Activated CD8-positive, alpha-beta memory T cell treated with anti-CD3 and anti-CD28 coated beads, Interleukin-2, amount 10 ng/mL, durations not matched to agents 7 days and 5 days (primary cell): Measurements from ENCODE around the gene SMIM34. TPM values are rescaled to one million over a fixed set of nuclear protein-coding genes. Genes with fewer than 3 reads are reported as not detected.
"Not testable (repeated sequence)": the region's sequence is repeated elsewhere in the genome, so short reads cannot be mapped to it uniquely, and the experiment has no call there.

Source experiments
- ATAC-seq: fragments of 150-1000 bp; cut with Tn5 transposase; one replicate; pipeline ENCODE4 v1.10.0; 2021; ENCODE audit warnings: moderate library complexity
- CTCF ChIA-PET: fragments of 350-600 bp; sonication (Branson Sonifier 250); formaldehyde crosslinking; loops from one replicate; lab custom pipeline; 2021; ENCODE audit warnings: antibody characterized with exemption; lab: Charles Lee
- DNase-seq: peaks from one replicate; pipeline ENCODE4 v3.0.0-alpha.2; 2020
- H3K27ac Mint-ChIP-seq: one replicate; pipeline ENCODE4 v1.8.0; 2021; ENCODE audit warnings: mild to moderate bottlenecking, mixed read lengths
- H3K27me3 Mint-ChIP-seq: one replicate; pipeline ENCODE4 v1.8.0; 2021; ENCODE audit warnings: mixed read lengths
- H3K36me3 Mint-ChIP-seq: one replicate; pipeline ENCODE4 v1.8.0; 2021; ENCODE audit warnings: mild to moderate bottlenecking, mixed read lengths
- H3K4me1 Mint-ChIP-seq: one replicate; pipeline ENCODE4 v1.8.0; 2021; ENCODE audit warnings: mixed read lengths
- H3K4me3 Mint-ChIP-seq: one replicate; pipeline ENCODE4 v1.8.0; 2021; ENCODE audit warnings: mild to moderate bottlenecking, moderate library complexity, mixed read lengths
- H3K9me3 Mint-ChIP-seq: one replicate; pipeline ENCODE4 v1.8.0; 2022; ENCODE audit warnings: low read depth, mixed read lengths
- total RNA-seq, 2 experiments: library from RNA; stranded (reverse); gene quantifications; one replicate each; pipeline ENCODE4 v1.2.3, GENCODE V29; 2021

Gene SMIM34
- total RNA-seq, 2 experiments from 2014 or later, result not detected

GRCh38 chr21:34405686-34406085 lies 18.1 kb downstream of the SMIM34 start:
- CTCF ChIA-PET, H3K4me3 Mint-ChIP-seq, H3K9me3 Mint-ChIP-seq, DNase-seq, H3K27ac Mint-ChIP-seq, H3K36me3 Mint-ChIP-seq, ATAC-seq, H3K27me3 Mint-ChIP-seq, H3K4me1 Mint-ChIP-seq: not testable (repeated sequence)

- H3K36me3 Mint-ChIP-seq, H3K9me3 Mint-ChIP-seq, DNase-seq, H3K27me3 Mint-ChIP-seq, ATAC-seq, H3K27ac Mint-ChIP-seq, H3K4me1 Mint-ChIP-seq, H3K4me3 Mint-ChIP-seq, CTCF ChIA-PET: not testable (repeated sequence)
Measured at GRCh38 chr21:34404742-34405141, 19.0 kb downstream of the SMIM34 start.

DNA sequence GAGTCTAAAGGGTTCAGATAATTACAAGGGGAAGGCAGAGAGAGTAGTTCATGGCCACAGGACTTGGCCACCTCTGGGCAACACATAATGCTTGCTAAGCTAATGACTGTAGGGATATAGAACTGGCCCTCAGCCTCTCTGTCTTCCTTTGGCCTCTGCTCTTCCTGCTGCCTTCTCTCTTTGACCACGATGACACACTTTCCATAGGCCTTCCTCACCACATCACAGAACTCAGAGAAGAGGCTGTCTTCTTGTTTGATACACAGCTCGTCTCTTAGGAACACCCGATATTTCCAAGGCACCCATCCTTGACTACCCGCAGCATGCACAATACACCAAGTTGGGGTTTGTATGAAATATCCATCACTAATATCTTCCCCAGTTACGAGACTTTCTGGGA lies 23.2 kb downstream of the SMIM34 start:
- H3K27me3 Mint-ChIP-seq, DNase-seq, H3K4me3 Mint-ChIP-seq, ATAC-seq, H3K36me3 Mint-ChIP-seq, H3K4me1 Mint-ChIP-seq, H3K27ac Mint-ChIP-seq, CTCF ChIA-PET, H3K9me3 Mint-ChIP-seq: not testable (repeated sequence)

GRCh38 chr21:34383724-34384415 lies 39.9 kb downstream of the SMIM34 start:
- ATAC-seq, result peak; percentile 76

GRCh38 chr21:34383138-34383537 lies 40.6 kb downstream of the SMIM34 start:
- CTCF ChIA-PET, H3K4me1 Mint-ChIP-seq, H3K4me3 Mint-ChIP-seq, ATAC-seq, H3K27me3 Mint-ChIP-seq, H3K36me3 Mint-ChIP-seq, H3K9me3 Mint-ChIP-seq, DNase-seq, H3K27ac Mint-ChIP-seq: not testable (repeated sequence)

More at GRCh38 chr21:34383724-34384415, 39.9 kb downstream of the SMIM34 start:
- H3K4me3 Mint-ChIP-seq, DNase-seq, CTCF ChIA-PET, H3K27me3 Mint-ChIP-seq, H3K4me1 Mint-ChIP-seq, H3K9me3 Mint-ChIP-seq, H3K27ac Mint-ChIP-seq, H3K36me3 Mint-ChIP-seq: not testable (repeated sequence)

- H3K4me1 Mint-ChIP-seq, H3K27ac Mint-ChIP-seq, CTCF ChIA-PET, DNase-seq, H3K4me3 Mint-ChIP-seq, H3K9me3 Mint-ChIP-seq, H3K36me3 Mint-ChIP-seq, H3K27me3 Mint-ChIP-seq: not testable (repeated sequence)
- peak; percentile 86 for ATAC-seq
Measured at GRCh38 chr21:34375619-34375972, 48.2 kb downstream of the SMIM34 start.

GRCh38 chr21:34374940-34375618 lies 48.7 kb downstream of the SMIM34 start, which contains the start of gene SMIM11:
TSS of gene SMIM11 (plus strand) at chr21:34375507. CDS start at chr21:34379505, 3,998 bp downstream.
- DNase-seq, result not testable (repeated sequence)

GRCh38 chr21:34374462-34374861 lies 49.3 kb downstream of the SMIM34 start:
- not testable (repeated sequence) for DNase-seq, H3K36me3 Mint-ChIP-seq, H3K27ac Mint-ChIP-seq, H3K4me1 Mint-ChIP-seq, H3K4me3 Mint-ChIP-seq, H3K27me3 Mint-ChIP-seq, ATAC-seq, H3K9me3 Mint-ChIP-seq
- CTCF ChIA-PET, result interaction anchor here (1.7 kb wide), 1 partner anchor 257 kb away, joined by 3 read pairs; no protein-coding TSS in a partner anchor

More at GRCh38 chr21:34374940-34375618, 48.7 kb downstream of the SMIM34 start, which contains the start of gene SMIM11:
- H3K4me1 Mint-ChIP-seq, H3K9me3 Mint-ChIP-seq, H3K27ac Mint-ChIP-seq, H3K27me3 Mint-ChIP-seq, H3K36me3 Mint-ChIP-seq, CTCF ChIA-PET, H3K4me3 Mint-ChIP-seq: not testable (repeated sequence)
- ATAC-seq, result peak; percentile 98

DNA sequence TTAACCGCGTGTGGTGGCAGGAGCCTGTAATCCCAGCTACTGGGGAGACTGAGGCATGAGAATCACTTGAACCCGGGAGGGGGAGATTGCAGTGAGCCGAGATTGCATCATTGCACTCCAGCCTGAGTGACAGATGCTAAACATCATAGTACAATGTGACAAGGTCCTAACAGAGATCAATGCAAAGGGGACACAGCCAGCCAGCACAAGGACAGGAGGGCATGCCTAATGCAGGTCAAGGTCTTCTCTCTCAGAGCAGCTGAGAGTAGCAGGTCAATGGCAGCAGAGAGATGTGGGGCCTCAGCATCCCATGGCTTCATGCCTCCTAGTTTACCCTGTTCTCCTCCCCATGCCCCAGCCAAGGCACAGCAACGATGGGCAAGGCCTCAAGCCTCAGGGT lies 51.4 kb downstream of the SMIM34 start:
- H3K27me3 Mint-ChIP-seq, result peaks cover 15% of the 10 kb centered on the region
- H3K36me3 Mint-ChIP-seq, result no peaks in the 10 kb centered on the region
- no peak overlapping the region for H3K4me3 Mint-ChIP-seq
- no peak for ATAC-seq
- DNase-seq, result peak; percentile 16
- CTCF ChIA-PET, result no interaction called here
- H3K9me3 Mint-ChIP-seq, result no peaks in the 10 kb centered on the region
- H3K27ac Mint-ChIP-seq, result no peak overlapping the region
- H3K4me1 Mint-ChIP-seq, result no peaks in the 10 kb centered on the region

- Mint-ChIP-seq H3K27ac (no peak overlapping the region), H3K4me3 (no peak overlapping the region), H3K4me1 (no peaks in the 10 kb centered on the region), H3K27me3 (peaks cover 15% of the 10 kb centered on the region), H3K36me3 (no peaks in the 10 kb centered on the region), H3K9me3 (no peaks in the 10 kb centered on the region)
- CTCF ChIA-PET, result no interaction called here
- DNase-seq (no peak), ATAC-seq (no peak)
Measured at GRCh38 chr21:34369741-34370140, 54.0 kb downstream of the SMIM34 start.

Other genes starting within 250 kb of the SMIM34 start
- not detected for gene KCNE2, start 59.9 kb downstream of the SMIM34 start, total RNA-seq
- gene SMIM11, start 48.4 kb downstream of the SMIM34 start, total RNA-seq, result 1 to 10 TPM; 3.4 to 6.7 TPM
- under 1 TPM; 0.15 to 0.26 TPM for gene KCNE1, start 88.3 kb upstream of the SMIM34 start, total RNA-seq
- gene RCAN1, start 191.2 kb upstream of the SMIM34 start, total RNA-seq, result 10 to 100 TPM in 1 of 2 experiments, 1 to 10 TPM in 1; 6.5 to 13.6 TPM
- gene CLIC6, start 245.0 kb upstream of the SMIM34 start, total RNA-seq, result under 1 TPM in 1 of 2 experiments, not detected in 1; 0.47 TPM